Fibroblast of lung (primary cell): Measurements from ENCODE around the gene COL18A1.

Experiments used
- EZH2 ChIP-seq: IDR thresholded peaks from 2 replicates; pipeline ENCODE4 v1.5.1; 2012; ENCODE audit warnings: low read length, control low read depth, mild to moderate bottlenecking; ENCODE audit errors: missing control alignments
- TF ChIP-seq, protein P1 (sequence below), 2 donors: IDR thresholded peaks in 1 of 2; conservative IDR thresholded peaks in 1 of 2; 1 replicate in 1 of 2; 2 replicates in 1 of 2; pipeline ENCODE4 v1.5.1; 2011 to 2012; ENCODE audit warnings: low read length in 2 of 2, control low read depth in 1 of 2, inconsistent platforms in 1 of 2, low read depth in 1 of 2, mild to moderate bottlenecking in 1 of 2

DNA sequence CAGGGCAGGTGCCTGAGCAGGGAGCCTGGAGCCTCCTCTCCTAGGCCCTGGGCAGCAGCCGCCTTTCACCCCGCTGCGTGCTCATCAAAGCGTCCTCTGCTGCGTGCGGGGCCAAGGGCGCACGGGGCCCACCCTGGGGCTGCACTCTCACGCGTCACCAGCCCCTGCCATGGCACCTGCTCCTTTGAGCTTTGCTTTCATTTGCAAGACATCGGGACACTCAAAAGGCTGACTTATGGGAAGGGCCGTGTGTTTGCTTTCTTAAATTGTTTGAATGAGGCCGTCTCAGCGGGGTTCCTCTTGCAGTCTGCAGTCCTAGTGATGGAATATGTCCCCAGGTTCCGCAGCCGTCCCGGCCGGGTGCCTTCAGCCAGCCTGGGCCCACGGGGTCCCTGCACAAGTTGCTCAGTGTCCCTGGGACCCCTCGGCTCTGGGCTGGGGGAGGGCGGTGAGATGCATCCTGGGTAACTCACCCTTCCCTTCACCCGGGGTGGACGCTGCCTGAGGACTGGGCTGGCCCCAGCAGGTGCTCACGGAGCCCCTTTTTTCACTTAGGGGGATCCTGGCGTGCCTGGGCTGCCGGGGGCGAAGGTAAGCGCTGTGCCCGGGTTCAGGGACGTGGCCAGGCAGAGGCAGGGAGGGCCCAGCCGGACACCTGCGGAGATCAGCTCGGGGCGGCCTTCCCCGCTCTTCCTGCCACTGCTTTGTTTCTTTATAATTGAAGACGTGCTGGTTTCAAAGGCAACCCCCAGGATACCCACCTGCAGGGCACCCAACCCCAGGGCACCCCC, 84.2 kb downstream of the COL18A1 start:
- TF ChIP-seq, protein P1, sequence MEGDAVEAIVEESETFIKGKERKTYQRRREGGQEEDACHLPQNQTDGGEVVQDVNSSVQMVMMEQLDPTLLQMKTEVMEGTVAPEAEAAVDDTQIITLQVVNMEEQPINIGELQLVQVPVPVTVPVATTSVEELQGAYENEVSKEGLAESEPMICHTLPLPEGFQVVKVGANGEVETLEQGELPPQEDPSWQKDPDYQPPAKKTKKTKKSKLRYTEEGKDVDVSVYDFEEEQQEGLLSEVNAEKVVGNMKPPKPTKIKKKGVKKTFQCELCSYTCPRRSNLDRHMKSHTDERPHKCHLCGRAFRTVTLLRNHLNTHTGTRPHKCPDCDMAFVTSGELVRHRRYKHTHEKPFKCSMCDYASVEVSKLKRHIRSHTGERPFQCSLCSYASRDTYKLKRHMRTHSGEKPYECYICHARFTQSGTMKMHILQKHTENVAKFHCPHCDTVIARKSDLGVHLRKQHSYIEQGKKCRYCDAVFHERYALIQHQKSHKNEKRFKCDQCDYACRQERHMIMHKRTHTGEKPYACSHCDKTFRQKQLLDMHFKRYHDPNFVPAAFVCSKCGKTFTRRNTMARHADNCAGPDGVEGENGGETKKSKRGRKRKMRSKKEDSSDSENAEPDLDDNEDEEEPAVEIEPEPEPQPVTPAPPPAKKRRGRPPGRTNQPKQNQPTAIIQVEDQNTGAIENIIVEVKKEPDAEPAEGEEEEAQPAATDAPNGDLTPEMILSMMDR (conservative IDR thresholded peaks at IDR 0.05 in 1 of 2, IDR thresholded peaks at IDR 0.05 in 1 of 2; ENCODE audit: low read depth in 1 of 2, low read length in 2 of 2), result no peak
- no peak for TF ChIP-seq EZH2
